ENCODE data around the gene MYO18A.

DNA sequence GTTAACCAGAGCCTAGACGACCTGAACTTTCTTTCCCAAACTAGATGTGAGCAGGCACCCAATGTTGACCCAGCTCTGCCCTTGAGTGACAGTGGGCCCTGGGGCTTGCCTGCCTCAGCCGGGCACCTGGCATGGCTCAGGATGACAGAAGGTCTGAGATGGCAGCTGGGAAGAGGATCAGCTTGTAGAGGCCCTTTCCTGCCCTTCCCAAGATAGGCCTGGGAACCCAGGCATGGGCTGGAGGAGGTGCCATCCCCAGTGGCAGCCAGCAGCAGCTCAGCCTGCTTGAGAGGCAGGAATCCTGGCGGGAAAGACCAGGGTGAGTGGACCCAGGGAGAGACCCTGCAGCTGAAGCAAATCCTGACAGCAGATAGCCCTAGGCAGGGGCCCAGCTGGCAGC is 78.2 kb downstream of the MYO18A start:
- TF ChIP-seq POLR2AphosphoS5 (IDR thresholded peaks at IDR 0.05): no peak
- no peak for TF ChIP-seq CTCF (IDR thresholded peaks at IDR 0.05)

Data from prostate gland (tissue), 2 donors.